HFF-Myc (cell line): ENCODE data around the gene USP12.
A peak's percentile ranks its signal among the peaks of the same experiment; 100 is the strongest.

Source experiments
- DNase-seq: peaks from one replicate; pipeline ENCODE4 v3.0.0-alpha.2; 2011; ENCODE audit warnings: low read depth; ENCODE audit errors: extremely low read depth
- H3K4me3 ChIP-seq: replicated peaks from 2 replicates; pipeline ENCODE4 v1.5.1; 2011; ENCODE audit warnings: low read depth, mild to moderate bottlenecking, control low read depth, low read length
- CTCF ChIP-seq: IDR thresholded peaks from 2 replicates; pipeline ENCODE4 v1.5.1; 2012; ENCODE audit warnings: mild to moderate bottlenecking, low read depth, low read length, control low read depth; ENCODE audit errors: missing control alignments

USP12 gene

GRCh38 chr13:27047081-27047480 lies 124.5 kb downstream of the USP12 start:
- H3K4me3 ChIP-seq: no peak overlapping the region
- no peak for TF ChIP-seq CTCF
- no peak for DNase-seq

DNA sequence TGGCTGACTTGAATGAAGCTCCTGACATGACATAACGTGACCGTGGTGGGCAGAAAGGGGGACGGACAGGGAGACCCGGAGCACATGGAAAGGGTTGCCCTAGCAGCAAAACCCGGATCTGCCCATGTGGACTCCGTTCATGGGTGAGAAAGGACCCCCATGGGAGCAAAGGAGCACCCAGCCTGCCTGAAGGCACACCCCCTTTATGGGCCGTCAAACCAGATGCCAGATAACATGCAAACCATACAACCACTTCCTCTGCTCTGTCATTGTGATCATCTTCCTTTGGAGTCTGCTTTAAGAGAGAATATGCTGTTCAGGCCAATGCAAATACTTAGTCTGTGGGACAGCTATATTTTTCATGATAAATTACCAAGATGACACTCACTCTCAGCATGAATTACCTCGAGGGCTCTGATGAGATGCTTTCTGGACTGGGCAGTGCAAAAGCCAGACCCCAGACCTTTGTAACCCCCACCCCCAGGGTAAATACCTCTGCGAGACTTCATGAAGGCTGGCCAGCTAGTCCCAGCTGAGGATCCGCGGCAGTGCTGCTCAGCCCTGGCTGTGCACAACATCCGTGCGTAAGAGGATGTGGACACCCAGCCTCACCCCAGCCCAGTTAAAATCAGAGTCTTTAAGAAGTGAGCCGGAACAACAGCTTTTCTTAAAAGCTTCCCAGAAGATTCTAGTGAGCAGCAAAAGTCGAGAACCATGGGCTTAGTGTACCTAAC lies 126.6 kb downstream of the USP12 start:
- no peak overlapping the region for H3K4me3 ChIP-seq
- no peak for TF ChIP-seq CTCF
- DNase-seq: no peak

GRCh38 chr13:27043013-27043412 lies 128.6 kb downstream of the USP12 start:
- no peak for TF ChIP-seq CTCF
- peak; percentile 96 for DNase-seq
- H3K4me3 ChIP-seq: no peak overlapping the region

GRCh38 chr13:27041341-27041740 lies 130.3 kb downstream of the USP12 start:
- no peak overlapping the region for H3K4me3 ChIP-seq
- no peak for DNase-seq
- TF ChIP-seq CTCF: no peak

- H3K4me3 ChIP-seq: no peak overlapping the region
- no peak for TF ChIP-seq CTCF
- DNase-seq: no peak
These were observed 130.8 kb downstream of the USP12 start for GRCh38 chr13:27040826-27041108.

GRCh38 chr13:27039171-27039701 lies 132.4 kb downstream of the USP12 start:
- no peak overlapping the region for H3K4me3 ChIP-seq
- no peak for TF ChIP-seq CTCF
- no peak for DNase-seq

- DNase-seq: no peak
- no peak for TF ChIP-seq CTCF
- H3K4me3 ChIP-seq: no peak overlapping the region
These were observed 133.3 kb downstream of the USP12 start for GRCh38 chr13:27038323-27038722.
